ENCODE data around the gene NTSR1.

NTSR1 gene

DNA sequence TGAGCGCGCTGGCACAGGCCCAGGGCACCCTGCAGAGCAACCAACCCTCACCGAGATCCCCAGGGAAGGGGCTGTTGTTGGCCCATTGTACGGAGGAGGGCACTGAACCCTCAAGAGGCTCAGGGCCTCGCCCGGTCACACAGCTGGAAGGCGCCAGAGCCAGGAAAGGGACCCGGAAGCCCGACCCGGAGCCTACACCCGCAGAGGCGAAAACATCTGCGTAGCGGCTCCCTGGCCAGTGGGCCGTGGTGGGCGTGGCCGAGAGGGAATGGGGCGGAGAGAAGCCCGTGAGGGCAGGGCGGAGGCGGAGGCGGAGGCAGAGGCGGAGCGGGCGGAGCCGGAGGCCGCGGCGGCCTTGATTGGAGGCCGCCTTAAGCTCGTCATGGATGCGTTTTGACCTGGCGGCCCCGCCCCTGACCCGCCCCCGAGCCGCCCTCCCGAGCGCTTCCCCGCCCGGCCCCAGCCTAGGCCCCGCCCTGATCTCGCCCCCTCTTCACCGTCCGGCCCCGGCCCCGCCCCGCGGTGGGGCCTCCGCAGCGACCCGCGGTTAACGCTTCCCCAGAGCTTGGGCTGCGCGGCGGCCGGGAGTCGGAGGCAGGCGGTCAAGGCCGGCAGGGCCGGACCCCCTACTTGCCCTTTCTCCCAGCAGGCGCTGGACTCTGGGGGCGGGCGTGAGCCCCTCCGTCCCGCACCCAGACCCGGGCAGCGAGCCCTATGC is 85.5 kb downstream of the NTSR1 start:
- TF ChIP-seq JUND (IDR thresholded peaks at IDR 0.05; ENCODE audit: low read depth), result no peak
- DNase-seq (ENCODE audit: low read depth in 1 of 2, low spot score in 1 of 2), result peak; percentile 95 to 98
- in situ Hi-C loops (cut with HindIII; ENCODE audit: low pct_unique_long_range_greater_than_20kb, low sequenced_read_pairs), result no loop called here

DNA sequence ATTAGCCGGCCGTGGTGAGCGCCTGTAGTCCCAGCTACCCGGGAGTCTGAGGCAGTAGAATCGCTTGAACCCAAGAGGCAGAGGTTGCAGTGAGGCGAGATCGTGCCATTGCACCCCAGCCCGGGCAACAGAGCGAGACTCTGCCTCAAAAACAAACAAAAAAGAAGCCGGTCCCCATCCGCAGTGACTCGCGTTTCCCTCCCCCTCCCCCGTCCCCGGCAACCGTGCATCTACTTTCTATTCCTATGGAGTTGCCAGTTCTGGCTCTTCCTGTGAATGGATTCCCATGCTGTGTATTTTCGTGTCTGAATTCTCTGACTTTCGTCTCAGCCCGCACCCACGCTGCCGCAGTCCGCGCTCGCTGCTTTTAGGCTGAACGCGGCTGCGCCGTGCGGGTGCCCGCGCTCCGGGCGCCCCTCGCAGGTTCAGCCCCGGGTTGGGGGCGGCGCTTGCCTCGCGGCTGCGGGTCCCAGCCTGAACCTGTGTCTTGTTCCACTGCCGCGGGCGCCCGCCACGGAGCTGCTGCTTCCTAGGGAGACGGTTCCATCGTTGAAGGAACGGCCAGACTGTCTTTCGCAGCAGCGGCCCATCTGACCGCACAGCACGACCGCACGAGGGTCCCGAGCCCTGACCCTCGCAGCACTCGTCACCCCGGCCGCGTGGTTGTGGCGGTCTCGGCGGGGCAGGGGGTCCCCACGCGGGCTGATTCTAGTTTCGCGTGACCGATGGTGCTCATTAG is 86.6 kb downstream of the NTSR1 start:
- peak; percentile 64 to 65 for DNase-seq (ENCODE audit: low read depth in 1 of 2, low spot score in 1 of 2)
- TF ChIP-seq JUND (IDR thresholded peaks at IDR 0.05; ENCODE audit: low read depth), result no peak
- in situ Hi-C loops (cut with HindIII; ENCODE audit: low pct_unique_long_range_greater_than_20kb, low sequenced_read_pairs), result no loop called here

GRCh38 chr20:62796699-62797491 is 88.3 kb downstream of the NTSR1 start:
- in situ Hi-C loops (cut with HindIII; ENCODE audit: low pct_unique_long_range_greater_than_20kb, low sequenced_read_pairs), result no loop called here
- TF ChIP-seq JUND (IDR thresholded peaks at IDR 0.05; ENCODE audit: low read depth), result no peak
- no peak for DNase-seq (ENCODE audit: low read depth in 1 of 2, low spot score in 1 of 2)

DNA sequence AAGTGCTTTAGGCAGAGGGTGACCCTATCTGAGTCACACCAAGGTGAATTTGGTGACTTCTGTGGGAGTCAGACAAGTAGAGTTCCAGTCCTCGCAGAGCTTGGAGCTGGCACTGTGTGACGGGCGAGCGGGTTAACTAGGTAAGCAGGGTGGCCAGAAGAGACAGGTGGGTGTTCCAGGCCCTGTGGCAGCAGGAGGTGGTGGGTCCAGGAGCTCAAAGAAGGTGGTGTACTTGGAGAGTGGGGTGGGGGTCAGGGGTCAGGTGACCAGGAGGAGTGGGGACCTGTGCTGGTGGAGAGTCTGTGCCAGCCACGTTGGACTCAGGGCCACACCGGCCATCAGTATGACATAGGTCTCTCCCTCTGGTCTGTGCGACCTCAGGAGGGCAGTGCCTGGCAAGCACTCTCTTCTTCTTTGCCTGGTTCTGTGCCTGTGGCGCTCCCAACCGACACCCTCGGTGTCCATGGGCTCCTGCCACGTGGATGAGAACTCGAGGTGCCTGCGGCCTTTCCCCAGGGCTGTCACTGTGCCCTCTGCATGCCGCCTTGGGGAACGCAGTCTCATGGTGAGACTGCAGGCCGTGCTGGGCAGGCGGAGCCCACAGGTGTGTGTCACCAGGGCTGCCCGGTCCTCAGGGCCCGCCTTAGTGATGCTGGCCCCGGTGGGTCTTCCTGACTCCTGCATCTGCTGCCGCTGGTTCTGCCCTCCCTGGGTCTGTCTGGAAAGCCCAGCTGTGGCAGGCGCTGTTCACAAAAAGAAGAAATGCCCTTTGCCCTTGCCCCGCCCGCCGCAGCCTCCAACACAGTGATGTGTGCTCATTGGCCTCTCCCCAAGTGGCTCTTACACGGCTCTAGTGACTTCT is 89.3 kb downstream of the NTSR1 start:
- no peak for DNase-seq (ENCODE audit: low read depth in 1 of 2, low spot score in 1 of 2)
- in situ Hi-C loops (cut with HindIII; ENCODE audit: low pct_unique_long_range_greater_than_20kb, low sequenced_read_pairs), result no loop called here
- no peak for TF ChIP-seq JUND (IDR thresholded peaks at IDR 0.05; ENCODE audit: low read depth)

DNA sequence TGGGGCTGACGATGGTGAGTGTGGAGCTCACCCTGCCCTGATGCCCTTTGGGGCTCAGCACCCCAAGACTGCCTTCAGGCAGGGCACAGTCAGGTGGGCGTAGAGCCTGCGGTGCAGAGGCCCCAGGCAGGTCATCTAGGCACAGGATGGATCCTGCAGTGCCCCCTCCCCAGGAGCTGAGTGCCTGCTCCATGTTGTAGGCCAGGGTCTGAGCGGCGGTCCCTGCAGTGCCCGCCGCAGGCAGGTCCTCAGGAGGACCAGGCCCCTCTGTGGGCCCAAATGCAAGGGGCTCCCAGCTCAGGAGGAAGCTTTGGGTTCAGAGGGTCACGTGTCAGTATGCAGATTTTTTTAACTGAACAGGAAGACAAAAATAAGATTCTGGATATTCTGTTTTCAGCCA is 90.4 kb downstream of the NTSR1 start:
- in situ Hi-C loops (cut with HindIII; ENCODE audit: low pct_unique_long_range_greater_than_20kb, low sequenced_read_pairs), result no loop called here
- no peak for TF ChIP-seq JUND (IDR thresholded peaks at IDR 0.05; ENCODE audit: low read depth)
- no peak for DNase-seq (ENCODE audit: low read depth in 1 of 2, low spot score in 1 of 2)

DNA sequence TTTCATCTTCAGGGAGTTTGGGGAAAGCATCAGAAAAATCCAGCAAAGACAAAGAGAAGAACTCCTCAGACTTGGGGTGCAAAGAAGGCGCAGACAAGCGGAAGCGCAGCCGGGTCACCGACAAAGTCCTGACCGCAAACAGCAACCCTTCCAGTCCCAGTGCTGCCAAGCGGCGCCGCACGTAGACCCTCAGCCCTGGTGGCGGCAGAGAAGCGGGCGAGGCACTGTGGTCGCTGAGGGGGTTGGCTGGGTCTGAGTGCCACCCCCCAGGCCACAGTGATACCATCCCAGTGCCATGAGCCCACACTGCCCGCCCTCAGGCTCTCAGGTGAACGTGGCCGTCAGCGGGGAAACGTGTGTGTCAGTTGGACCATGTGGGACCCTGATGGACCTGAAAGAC is 90.8 kb downstream of the NTSR1 start:
- no peak for TF ChIP-seq JUND (IDR thresholded peaks at IDR 0.05; ENCODE audit: low read depth)
- no peak for DNase-seq (ENCODE audit: low read depth in 1 of 2, low spot score in 1 of 2)
- in situ Hi-C loops (cut with HindIII; ENCODE audit: low pct_unique_long_range_greater_than_20kb, low sequenced_read_pairs), result no loop called here

- in situ Hi-C loops (cut with HindIII; ENCODE audit: low pct_unique_long_range_greater_than_20kb, low sequenced_read_pairs), result no loop called here
- no peak for TF ChIP-seq JUND (IDR thresholded peaks at IDR 0.05; ENCODE audit: low read depth)
- DNase-seq (ENCODE audit: low read depth in 1 of 2, low spot score in 1 of 2), result no peak
Measured at GRCh38 chr20:62799873-62800272, 91.2 kb downstream of the NTSR1 start.

GRCh38 chr20:62800314-62801259 is 92.0 kb downstream of the NTSR1 start:
- in situ Hi-C loops (cut with HindIII; ENCODE audit: low pct_unique_long_range_greater_than_20kb, low sequenced_read_pairs), result no loop called here
- TF ChIP-seq JUND (IDR thresholded peaks at IDR 0.05; ENCODE audit: low read depth), result no peak
- no peak for DNase-seq (ENCODE audit: low read depth in 1 of 2, low spot score in 1 of 2)

GRCh38 chr20:62801284-62802010 is 92.8 kb downstream of the NTSR1 start:
- DNase-seq (ENCODE audit: low read depth in 1 of 2, low spot score in 1 of 2), result no peak
- in situ Hi-C loops (cut with HindIII; ENCODE audit: low pct_unique_long_range_greater_than_20kb, low sequenced_read_pairs), result no loop called here
- TF ChIP-seq JUND (IDR thresholded peaks at IDR 0.05; ENCODE audit: low read depth), result no peak

DNA sequence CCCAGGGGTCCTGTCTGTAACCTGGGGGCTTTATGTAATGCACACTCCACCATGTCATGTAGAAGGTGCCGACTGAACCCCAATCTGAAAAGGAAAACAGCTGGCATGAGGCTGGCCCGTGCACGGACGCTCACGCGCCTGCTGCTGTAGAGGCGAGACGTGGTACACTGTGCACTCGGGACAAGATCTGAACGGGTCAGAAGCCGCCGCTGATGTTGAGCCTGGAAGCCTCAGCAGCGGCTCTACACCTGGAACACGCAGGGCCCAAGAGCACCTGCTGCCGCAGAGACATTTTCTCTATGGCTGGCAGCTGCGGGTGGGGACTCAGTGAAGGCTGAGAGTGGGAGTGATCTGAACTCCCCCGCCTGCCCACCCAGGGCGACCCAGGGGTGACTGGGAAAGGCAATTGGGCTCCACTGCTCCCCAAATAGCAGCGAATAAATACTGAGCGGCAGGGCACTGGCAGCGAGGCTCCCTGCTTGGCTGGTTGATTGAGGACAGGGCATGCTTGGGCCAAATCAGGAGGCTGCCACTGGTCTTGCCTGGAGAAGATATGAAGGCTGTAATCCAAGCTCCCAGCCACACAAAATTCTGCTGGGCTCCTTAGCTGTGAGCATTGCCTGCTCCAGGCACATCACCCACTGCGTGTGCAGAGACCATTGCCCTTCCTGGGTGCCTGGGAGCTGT is 93.5 kb downstream of the NTSR1 start:
- TF ChIP-seq JUND (IDR thresholded peaks at IDR 0.05; ENCODE audit: low read depth), result no peak
- DNase-seq (ENCODE audit: low read depth in 1 of 2, low spot score in 1 of 2), result no peak
- in situ Hi-C loops (cut with HindIII; ENCODE audit: low pct_unique_long_range_greater_than_20kb, low sequenced_read_pairs), result no loop called here

All from T47D (cell line).